Type B pancreatic cell (in vitro differentiated cells): ENCODE data around the gene MYO1A. TPM values are rescaled to one million over a fixed set of nuclear protein-coding genes. Genes with fewer than 3 reads are reported as not detected.

Experiments
- DNase-seq: peaks from one replicate; pipeline ENCODE4 v3.0.0; 2021; ENCODE audit warnings: mixed read lengths; ENCODE audit not compliant: unreplicated experiment; ENCODE audit errors: extremely low spot score
- H3K27ac Mint-ChIP-seq: 2 replicates; pipeline ENCODE4 v1.8.0; 2021; ENCODE audit warnings: mild to moderate bottlenecking, mixed read lengths
- H3K27me3 Mint-ChIP-seq: 2 replicates; pipeline ENCODE4 v1.8.0; 2021; ENCODE audit warnings: mixed read lengths
- H3K36me3 Mint-ChIP-seq: 2 replicates; pipeline ENCODE4 v1.8.0; 2021; ENCODE audit warnings: mixed read lengths
- H3K4me1 Mint-ChIP-seq: one replicate; pipeline ENCODE4 v1.8.0; 2021; ENCODE audit warnings: mixed read lengths; ENCODE audit not compliant: unreplicated experiment
- H3K4me3 Mint-ChIP-seq: 2 replicates; pipeline ENCODE4 v1.8.0; 2021; ENCODE audit warnings: mild to moderate bottlenecking, mixed read lengths
- H3K9me3 Mint-ChIP-seq: 2 replicates; pipeline ENCODE4 v1.8.0; 2021; ENCODE audit warnings: mixed read lengths
- total RNA-seq: library from RNA; stranded (reverse); gene quantifications from 2 replicates; pipeline ENCODE4 v1.2.1, GENCODE V29; 2021; ENCODE audit warnings: low replicate concordance
- TF ChIP-seq, protein P1 (sequence below): fragments of 200-600 bp; sonication (generic); conservative IDR thresholded peaks from 2 replicates; pipeline ENCODE4 v1.5.0; 2021; ENCODE audit warnings: antibody characterized with exemption, mild to moderate bottlenecking

The MYO1A gene
- total RNA-seq, 1 donor from 2014 or later, result 4.3 TPM

DNA sequence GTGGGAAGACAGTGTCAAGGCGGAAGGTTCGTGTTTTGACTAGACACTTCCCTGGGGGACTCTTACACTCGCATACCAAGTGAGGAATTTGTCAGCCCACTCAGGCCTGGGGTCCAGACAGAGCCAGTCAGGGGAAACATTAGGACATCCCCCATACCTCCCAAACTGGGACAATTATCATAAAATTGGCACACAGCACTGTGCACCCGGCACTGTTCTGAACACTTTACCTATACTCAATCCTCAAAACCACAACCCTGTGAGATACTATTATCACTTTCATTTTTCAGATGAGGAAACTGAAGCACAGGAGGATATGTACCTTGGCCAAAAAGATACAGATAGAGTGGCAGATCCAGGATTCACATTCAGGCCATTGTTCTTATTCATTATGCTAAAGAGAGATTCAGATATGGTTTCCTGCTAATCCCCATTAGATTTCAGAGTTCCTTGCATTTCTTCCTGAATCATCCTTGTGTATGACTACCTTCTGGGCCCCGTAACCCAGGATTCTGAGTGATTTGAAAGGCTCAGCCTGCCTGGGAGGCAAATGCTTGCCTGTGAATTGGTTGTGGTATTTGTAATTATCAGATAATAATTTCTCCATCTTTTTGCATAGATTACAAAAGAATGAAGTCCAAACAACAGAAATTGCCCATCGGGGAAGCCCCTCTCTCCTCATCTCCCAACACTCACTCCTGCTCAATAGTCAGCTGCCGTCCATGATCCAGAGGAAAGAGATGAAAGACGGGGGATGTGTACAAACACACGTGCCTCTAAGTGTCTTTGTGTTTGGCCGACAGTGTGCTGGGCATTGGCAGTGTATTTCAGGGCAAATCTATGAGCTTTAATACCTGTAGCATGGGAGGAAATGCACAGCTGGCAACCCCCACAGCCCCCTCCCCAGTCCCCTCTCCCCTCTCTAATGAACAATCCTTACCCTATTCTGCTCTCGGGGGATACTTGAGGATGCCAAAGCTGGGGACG, 38.2 kb downstream of the MYO1A start:
- TF ChIP-seq, protein P1, sequence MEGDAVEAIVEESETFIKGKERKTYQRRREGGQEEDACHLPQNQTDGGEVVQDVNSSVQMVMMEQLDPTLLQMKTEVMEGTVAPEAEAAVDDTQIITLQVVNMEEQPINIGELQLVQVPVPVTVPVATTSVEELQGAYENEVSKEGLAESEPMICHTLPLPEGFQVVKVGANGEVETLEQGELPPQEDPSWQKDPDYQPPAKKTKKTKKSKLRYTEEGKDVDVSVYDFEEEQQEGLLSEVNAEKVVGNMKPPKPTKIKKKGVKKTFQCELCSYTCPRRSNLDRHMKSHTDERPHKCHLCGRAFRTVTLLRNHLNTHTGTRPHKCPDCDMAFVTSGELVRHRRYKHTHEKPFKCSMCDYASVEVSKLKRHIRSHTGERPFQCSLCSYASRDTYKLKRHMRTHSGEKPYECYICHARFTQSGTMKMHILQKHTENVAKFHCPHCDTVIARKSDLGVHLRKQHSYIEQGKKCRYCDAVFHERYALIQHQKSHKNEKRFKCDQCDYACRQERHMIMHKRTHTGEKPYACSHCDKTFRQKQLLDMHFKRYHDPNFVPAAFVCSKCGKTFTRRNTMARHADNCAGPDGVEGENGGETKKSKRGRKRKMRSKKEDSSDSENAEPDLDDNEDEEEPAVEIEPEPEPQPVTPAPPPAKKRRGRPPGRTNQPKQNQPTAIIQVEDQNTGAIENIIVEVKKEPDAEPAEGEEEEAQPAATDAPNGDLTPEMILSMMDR, result no peak
- H3K9me3 Mint-ChIP-seq, result no peaks in the 10 kb centered on the region
- no peaks in the 10 kb centered on the region for H3K36me3 Mint-ChIP-seq
- peaks cover 34% of the 10 kb centered on the region for H3K27me3 Mint-ChIP-seq
- H3K4me1 Mint-ChIP-seq, result peaks cover 11% of the 10 kb centered on the region
- H3K27ac Mint-ChIP-seq, result no peak overlapping the region
- no peak overlapping the region for H3K4me3 Mint-ChIP-seq
- no peak for DNase-seq

DNA sequence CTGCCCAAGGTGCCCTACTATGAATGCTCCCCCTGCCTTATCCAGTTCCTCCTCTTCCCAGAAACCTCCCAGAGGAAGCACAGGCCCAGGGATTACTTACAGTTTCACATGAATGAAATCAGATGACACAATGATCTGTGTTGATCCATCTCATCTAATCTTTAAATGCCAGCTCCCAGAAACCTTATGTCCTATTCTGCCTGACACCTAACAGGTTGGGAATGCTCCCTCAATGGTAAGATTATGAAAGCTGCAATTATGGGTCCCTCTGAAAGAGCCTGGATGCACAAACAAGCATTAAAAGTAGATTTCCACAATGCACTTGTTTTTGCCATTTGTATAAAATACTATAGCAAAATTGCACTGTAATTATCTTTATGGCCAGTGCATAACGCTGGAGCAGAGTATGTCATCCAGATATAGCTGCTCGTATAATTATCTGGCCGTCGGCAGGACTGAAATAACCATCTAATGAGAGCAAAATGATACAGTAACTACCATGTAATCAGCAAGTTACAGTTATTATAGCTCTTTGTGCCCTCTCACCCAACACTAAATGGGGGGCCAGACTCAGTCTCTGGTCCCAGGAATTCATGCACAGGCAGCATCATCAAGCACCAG, 39.2 kb downstream of the MYO1A start:
- Mint-ChIP-seq H3K27ac (no peak overlapping the region), H3K36me3 (no peaks in the 10 kb centered on the region), H3K4me1 (peaks cover 12% of the 10 kb centered on the region), H3K27me3 (peaks cover 31% of the 10 kb centered on the region), H3K9me3 (no peaks in the 10 kb centered on the region), H3K4me3 (no peak overlapping the region)
- TF ChIP-seq, protein P1, result no peak
- no peak for DNase-seq

GRCh38 chr12:57009949-57010626, 39.8 kb downstream of the MYO1A start:
- no peak overlapping the region for H3K27ac Mint-ChIP-seq
- H3K27me3 Mint-ChIP-seq, result peaks cover 24% of the 10 kb centered on the region
- no peaks in the 10 kb centered on the region for H3K9me3 Mint-ChIP-seq
- H3K36me3 Mint-ChIP-seq, result peaks cover 4% of the 10 kb centered on the region
- TF ChIP-seq, protein P1, result no peak
- peaks cover 19% of the 10 kb centered on the region for H3K4me1 Mint-ChIP-seq
- DNase-seq, result no peak
- no peak overlapping the region for H3K4me3 Mint-ChIP-seq

- peak overlapping the region; percentile 8 for H3K27ac Mint-ChIP-seq
- H3K9me3 Mint-ChIP-seq, result no peaks in the 10 kb centered on the region
- H3K36me3 Mint-ChIP-seq, result peaks cover 18% of the 10 kb centered on the region
- no peak for DNase-seq
- H3K4me3 Mint-ChIP-seq, result peak overlapping the region; percentile 82
- TF ChIP-seq, protein P1, result peak; percentile 78
- peaks cover 10% of the 10 kb centered on the region for H3K27me3 Mint-ChIP-seq
- peaks cover 22% of the 10 kb centered on the region for H3K4me1 Mint-ChIP-seq
Observed at GRCh38 chr12:57008178-57008577, 41.8 kb downstream of the MYO1A start.

- peaks cover 18% of the 10 kb centered on the region for H3K36me3 Mint-ChIP-seq
Observed at GRCh38 chr12:57006809-57007475, 43.0 kb downstream of the MYO1A start.

More at GRCh38 chr12:57006809-57007475, 43.0 kb downstream of the MYO1A start:
- Mint-ChIP-seq H3K4me1 (peaks cover 22% of the 10 kb centered on the region), H3K27me3 (no peaks in the 10 kb centered on the region), H3K9me3 (no peaks in the 10 kb centered on the region), H3K4me3 (peak overlapping the region; percentile 88), H3K27ac (no peak overlapping the region)
- TF ChIP-seq, protein P1, result no peak
- DNase-seq, result no peak
